SIG-M5 treated with dmso at 0.1 percent for 504 hours (cell line): Measurements from ENCODE around the gene UNC93B1.

ENCODE experiments used
- DNase-seq: peaks from one replicate; lab custom pipeline; 2025; ENCODE audit not compliant: unreplicated experiment; lab: John Stamatoyannopoulos, UW

The UNC93B1 gene

GRCh38 chr11:68040957-68041591 is 37.2 kb upstream of the UNC93B1 start:
- DNase-seq, result no peak

- peak; percentile 82 for DNase-seq
These were observed 36.4 kb upstream of the UNC93B1 start for GRCh38 chr11:68040101-68040956.

GRCh38 chr11:68039526-68040086 is 35.7 kb upstream of the UNC93B1 start:
- no peak for DNase-seq

DNA sequence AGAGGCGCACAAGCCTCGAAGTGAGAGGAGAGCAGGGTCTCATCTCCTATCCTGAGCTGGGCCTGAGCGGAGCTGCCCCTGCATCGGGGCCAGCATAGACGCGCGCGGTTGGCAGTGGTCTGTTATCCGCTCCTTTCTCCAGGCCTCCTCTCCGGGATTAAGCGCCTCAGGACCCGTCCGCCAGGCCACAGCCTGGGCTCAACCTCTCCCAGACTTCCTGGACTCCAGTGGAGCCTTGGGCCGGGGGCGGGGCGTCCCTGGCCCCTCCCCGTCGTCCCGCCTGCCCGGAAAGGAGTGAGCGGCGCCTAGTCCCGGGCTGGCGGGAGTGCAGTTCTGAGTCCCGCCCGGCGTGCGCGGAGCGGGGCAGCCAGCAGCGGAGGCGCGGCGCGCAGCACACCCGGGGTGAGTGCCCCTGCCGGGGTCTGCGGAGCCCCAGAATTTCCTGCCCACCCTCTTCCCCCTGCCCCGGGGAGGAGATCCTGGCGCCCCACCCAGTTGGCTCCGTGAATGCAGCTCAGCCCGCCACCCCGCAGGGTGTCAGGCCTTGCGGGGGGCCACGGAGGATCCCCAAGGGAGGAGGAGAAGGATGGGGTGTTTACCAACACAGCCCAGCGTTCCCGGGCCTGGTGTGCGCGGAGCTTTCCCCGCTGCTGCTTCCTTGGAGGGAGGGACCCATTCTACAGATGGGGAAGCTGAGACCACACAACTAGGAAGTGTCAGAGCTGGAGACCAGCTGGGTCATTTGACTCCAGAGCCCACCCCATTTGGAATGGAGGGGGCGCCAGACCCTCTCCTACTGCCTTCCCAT is 35.0 kb upstream of the UNC93B1 start, which contains the start of gene TCIRG1:
Gene TCIRG1, plus strand, starts transcription at position 308 of the 808 bp plus-strand sequence. CDS start 2,247 bp downstream, outside the sequence.
- peak; percentile 32 for DNase-seq

- no peak for DNase-seq
These were observed 34.4 kb upstream of the UNC93B1 start for GRCh38 chr11:68038226-68038717.

DNA sequence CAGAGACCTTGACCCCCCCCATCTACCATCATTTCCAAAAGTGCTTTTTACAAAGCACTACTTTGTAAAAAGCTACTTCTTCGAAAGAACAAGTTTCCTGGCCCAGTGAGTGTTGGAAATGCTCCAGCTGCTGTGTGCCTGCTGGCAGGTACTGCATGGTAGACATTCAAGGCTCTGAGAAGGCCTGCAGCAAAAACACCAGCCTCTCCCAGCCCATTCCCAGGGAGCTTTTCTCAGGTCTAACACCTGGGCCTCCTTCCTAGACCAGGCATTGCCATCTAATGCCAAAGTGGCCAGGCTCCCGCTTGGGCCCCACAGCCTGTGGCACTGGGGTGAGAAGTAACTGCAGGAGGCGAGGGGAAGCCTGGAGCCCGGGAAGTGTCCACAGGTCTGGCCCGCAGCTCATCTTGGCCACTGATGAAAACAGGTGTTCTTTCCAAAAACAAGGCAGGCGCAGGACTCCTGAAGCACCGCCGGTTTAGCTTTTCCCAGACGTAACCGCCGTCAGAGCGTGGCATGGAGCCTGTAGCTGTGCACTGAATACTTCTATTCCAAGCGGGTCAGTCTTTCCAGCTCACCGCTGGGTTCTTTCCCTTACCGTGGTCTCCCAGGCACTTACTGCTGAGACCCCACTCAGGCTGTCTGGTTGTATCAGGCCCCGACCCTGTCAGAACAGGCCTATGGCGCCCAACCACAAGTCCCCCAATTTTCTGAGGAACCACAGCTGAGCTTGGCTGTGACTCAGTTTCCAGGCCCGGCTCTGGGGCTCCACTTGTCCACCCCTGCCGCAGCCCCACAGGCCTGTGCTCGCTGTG is 33.7 kb upstream of the UNC93B1 start:
- no peak for DNase-seq

GRCh38 chr11:68036717-68037239 is 32.9 kb upstream of the UNC93B1 start:
- no peak for DNase-seq

GRCh38 chr11:68036141-68036716 is 32.3 kb upstream of the UNC93B1 start:
- peak; percentile 14 for DNase-seq

DNA sequence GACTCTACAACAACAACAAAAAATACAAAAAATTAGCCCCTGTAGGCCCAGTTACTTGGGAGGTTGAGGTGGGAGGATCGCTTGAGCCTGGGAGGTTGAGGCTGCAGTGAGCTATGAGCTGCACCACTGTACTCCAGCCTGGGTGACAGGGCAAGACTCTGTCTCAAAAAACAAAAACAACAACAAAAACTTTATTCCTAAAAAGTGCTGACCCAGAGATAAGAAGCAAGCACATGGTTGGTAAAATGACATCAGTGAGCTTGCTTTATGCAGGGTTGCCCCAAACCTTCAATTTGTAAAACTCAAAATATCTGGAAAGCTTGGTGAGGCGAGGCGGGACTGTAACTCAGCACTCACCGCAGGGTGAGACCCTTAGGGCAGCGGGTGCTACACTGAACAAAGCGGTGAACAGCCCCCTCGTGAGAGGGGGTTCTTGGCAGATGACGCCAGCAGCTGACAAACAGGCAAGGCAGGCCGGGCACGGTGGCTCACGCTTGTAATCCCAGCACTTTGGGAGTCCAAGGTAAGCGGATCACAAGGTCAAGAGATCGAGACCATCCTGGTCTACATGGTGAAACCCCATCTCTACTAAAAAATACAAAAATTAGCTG is 31.5 kb upstream of the UNC93B1 start:
- DNase-seq, result no peak

- no peak for DNase-seq
These were observed 29.8 kb upstream of the UNC93B1 start for GRCh38 chr11:68033708-68034045.

GRCh38 chr11:68032997-68033707 is 29.3 kb upstream of the UNC93B1 start:
- no peak for DNase-seq

DNA sequence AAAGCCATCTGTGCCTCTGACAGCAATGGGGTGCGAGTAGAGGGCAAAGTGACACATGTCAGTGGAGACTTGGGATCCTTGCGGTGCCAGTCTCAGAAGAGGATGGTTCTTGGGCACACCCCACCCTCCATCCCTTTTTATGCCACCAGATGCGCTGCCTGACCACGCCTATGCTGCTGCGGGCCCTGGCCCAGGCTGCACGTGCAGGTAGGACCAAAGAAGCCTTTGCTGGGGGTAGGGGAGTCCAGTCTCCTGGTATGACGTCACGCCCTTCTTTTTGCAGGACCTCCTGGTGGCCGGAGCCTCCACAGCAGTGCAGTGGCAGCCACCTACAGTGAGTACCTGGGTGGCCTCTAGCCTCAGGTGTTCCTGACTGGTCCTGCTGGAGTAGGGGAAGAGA is 28.1 kb upstream of the UNC93B1 start:
- no peak for DNase-seq

DNA sequence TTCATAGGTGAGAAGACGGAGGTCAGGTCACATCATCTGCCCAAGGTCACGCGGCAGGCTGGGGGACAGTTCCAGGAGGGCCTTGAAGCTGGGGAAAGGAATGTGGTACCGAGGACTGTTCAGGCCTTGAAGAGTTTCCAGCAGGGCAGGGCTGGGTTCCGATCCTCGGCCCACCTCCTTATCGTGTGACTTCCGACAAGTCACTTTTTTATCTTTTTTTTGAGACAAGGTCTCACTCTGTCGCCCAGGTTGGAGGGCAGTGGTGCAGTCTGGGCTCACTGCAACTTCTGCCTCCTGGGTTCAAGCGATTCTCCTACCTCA is 27.2 kb upstream of the UNC93B1 start:
- no peak for DNase-seq

DNA sequence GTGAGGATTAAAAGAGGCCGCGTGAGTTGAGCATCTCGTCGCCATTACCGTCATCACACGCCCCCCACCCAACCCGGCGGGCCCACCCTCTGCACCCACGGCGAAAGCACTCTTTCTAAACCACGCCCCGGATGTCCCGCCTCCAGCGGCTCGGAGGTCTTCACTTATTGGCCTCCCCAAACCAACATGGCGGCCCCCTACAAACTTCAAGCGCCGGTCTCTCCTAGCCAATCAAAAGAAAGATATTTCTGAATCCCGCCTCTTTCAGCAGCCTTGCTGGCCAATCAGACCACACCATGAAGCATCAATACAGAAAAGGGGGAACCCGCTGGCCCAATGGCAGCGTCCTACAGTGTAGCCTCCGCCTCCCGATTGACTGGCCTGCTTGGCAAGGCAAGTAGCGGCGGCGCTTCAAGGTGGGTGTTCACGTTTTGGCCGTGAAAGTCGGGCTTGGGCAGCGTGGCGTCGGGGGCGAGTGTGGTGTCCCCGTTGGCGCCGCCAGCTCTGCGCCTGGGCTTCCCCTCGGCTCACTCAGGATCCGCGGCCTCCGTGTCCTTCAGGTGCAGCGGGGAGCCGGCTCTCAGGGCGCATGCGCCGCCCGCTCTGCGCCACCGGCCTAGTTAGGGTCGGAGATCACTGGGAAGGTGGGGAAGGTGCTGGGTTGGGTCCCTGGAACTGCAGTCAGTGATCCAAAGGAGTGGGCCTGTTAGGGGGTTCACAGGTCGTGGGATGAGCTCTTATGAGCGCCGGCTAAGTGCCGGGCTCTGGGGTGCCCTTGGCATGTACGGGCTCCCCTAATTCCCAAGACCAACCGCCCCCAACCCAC is 26.6 kb upstream of the UNC93B1 start, which contains the start of gene NDUFS8:
Gene NDUFS8, plus strand, starts transcription at position 364 of the 826 bp plus-strand sequence. CDS start 1,471 bp downstream, outside the sequence.
- peak; percentile 99 for DNase-seq

DNA sequence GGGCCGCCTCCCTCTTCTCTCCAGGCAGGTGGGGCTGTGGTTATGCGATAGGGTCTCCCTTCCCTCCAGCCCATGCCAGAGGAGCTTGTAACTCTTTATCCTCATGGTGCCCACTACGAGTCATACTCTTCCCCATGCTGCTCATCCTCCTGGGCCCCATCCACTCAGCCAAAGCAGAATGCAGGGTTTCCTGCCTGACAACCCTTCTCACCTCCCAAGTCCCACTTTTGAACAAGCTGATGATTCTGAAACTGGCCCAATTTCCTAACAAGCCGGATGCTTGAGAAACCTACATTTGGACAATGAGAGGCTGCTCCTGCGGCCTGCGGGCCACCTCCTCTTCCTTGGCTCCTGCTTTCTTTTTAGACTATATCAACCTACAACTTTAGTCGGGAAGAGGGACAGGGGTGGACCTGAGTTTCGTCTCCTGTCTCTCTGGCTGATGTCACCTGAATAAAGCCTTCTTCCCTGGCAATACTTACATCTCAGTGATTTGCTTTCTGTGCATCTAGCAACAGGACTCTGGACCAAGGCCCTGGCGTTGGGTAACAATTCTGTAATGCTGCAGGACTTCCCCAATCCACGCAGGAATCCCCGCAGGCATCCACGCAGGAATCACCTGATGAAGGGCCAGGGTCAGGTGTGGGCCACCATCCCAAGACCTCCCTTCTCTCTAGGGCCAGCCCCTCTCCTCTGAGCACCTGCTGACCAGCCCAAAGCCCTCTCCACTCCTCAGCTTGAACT is 25.1 kb upstream of the UNC93B1 start:
- no peak for DNase-seq

GRCh38 chr11:68027667-68028066 is 23.8 kb upstream of the UNC93B1 start:
- no peak for DNase-seq
